NCI-H1930 (cell line): Measurements from ENCODE around the gene CEP120.
"Not testable (repeated sequence)": the region's sequence is repeated elsewhere in the genome, so short reads cannot be mapped to it uniquely, and the experiment has no call there.

Experiments
- DNase-seq, 2 experiments: peaks; one replicate each; lab custom pipeline; 2025; lab: John Stamatoyannopoulos, UW

CEP120 gene

DNA sequence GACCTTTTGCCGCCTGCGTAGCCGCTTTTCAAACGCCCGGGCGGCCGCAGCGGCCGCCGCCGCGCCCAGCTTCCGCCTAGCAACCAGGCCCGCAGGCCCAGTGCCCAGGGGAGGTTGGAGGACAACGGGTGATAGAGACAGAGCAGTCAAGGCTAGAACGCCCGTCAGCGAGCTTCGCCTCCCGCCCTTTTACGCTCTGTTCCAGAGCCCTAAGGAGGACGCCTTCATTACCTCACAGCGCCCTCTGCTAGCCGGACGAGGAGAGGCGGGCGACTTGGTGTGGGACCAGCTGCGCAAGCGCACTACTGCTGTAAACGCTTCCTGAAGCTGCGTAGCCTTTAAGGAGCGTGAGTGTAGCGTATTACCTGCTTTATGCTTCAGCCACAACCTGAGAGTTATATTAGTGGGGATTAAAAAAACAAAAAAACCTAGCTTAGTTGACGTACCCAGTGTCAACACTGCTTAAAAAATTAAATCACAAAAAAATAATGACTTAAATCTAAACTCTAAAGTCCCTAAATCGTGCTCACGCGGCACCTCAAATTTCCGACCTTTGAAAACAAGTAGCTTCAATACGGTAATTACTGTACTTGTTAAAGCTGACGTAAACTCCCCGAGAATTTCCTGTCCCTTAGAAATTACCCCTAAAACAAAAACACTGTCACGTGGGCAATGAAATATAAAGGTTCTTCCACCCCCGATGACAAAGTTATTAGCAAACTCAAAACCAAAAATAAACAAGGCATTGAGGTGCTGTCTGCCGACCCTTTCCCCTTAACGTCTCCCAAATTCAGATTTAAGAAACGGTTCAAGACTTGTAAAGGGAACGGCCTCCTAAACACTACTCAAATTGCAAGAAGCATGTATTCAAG, at the start of gene CEP120:
Gene CEP120, minus strand, starts transcription at position 126 of the 872 bp plus-strand sequence. CDS start 405 bp downstream, outside the sequence.
- DNase-seq = peak; percentile 91 to 92

DNA sequence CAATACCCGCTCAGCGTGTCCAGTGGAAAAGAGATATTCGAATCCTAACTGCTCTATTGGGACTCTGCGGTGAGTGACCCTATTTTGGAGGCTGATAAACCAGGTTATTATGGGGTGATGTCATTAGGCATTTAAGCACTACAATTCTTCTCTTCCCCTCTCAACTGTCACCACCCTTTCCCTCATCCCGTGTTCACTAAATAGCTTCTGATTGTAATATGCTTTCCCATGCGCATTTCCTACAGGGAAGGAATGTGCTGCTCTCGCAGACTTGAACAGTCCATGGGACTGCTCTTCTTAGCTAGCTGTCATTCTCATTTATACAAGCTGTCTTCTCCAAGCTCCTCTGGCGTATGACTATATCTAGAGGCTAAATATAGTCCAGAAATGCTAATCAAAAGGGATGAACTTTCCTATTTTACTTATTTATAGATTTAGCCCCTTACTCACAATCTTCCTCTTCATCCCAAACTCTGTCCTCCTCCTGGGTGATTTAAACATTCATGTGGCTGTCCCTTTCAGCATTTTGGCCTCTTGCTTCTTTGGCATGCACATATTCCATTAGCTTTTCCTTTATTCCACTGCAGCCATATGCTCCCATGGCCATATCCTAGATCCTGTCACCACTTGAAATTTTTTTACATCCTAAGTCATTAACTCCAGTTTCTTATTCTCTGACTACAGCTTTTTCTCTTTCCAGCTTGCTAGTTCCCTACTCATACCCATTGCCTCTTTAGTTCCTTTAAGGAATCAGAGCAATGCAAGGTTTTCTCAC, 49.1 kb upstream of the CEP120 start:
- no peak for DNase-seq

DNA sequence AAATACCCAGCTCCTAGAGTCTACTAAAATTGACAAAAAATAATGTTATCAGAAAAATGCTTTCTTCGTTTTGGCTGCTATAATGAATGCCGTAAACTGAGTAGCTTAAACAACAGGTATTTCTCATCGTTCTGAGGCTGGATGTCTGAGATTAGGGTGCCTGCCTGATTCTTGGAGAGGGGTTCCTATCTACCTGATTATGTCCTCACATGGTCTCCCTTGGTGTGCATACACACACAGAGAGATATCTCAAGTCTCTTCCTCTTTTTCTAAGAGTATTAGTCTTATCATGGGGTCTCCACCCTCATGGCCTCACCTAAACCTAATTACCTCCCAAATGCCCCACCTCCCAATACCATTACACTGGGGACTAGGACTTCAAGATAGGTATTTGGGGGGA, 48.2 kb upstream of the CEP120 start:
- no peak for DNase-seq

DNA sequence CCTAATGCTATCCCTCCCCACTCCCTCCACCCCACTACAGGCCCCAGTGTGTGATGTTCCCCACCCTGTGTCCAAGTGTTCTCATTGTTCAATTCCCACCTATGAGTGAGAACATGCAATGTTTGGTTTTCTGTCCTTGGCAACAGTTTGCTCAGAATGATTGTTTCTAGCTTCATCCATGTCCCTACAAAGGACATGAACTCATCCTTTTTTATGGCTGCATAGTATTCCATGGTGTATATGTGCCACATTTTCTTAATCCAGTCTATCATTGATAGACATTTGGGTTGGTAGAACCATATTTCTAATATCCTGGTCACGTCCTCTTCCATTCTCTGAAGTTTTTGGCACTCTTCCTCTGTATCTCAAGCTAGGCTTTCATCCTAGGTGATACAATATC, 43.6 kb upstream of the CEP120 start:
- DNase-seq = not testable (repeated sequence)

DNA sequence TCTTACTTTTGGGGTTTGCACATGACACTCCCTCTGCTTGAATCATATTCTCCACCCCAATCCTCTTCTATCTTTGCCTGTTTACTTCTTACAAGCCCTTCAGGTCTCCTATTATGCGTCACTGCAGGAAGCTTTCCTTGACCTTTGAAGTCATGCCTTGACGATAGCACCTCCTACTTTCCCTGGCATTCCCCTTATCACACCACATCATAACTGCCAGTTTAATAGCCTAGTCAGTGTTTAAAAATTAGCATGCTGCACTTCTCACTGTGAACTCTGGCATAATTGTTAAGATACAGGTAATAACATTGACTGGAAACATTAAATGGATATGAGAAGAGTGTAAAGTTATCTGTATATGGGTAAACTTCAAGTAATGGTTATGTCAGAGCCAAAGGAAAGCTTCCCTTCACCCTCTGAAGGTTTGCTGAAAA, 37.1 kb upstream of the CEP120 start:
- no peak for DNase-seq

DNA sequence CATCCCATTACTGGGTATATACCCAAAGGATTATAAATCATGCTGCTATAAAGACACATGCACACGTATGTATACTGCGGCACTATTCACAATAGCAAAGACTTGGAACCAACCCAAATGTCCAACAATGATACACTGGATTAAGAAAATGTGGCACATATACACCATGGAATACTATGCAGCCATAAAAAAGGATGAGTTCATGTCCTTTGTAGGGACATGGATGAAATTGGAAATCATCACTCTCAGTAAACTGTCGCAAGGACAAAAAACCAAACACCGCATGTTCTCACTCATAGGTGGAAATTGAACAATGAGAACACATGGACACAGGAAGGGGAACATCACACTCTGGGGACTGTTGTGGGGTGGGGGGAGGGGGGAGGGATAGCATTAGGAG, 35.8 kb upstream of the CEP120 start:
- DNase-seq = not testable (repeated sequence)

DNA sequence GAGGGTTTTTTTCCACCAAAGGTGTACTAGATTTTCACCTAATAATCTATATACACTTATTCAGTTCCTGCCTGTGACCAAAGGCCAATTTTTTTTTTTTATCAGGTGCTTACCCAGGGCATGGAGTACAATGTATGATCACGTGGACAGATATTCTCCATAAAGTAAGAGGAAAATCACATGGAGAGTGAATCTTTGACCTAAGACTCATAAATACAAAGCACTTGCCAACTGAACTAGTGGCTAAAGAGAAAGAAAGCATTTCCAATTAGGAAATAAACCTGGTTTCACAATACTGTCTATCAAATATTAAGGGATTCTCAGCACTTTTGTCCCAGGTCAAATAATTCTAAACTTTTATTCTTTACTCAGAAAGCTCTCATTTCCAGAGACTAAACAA, 33.0 kb upstream of the CEP120 start:
- DNase-seq = no peak

DNA sequence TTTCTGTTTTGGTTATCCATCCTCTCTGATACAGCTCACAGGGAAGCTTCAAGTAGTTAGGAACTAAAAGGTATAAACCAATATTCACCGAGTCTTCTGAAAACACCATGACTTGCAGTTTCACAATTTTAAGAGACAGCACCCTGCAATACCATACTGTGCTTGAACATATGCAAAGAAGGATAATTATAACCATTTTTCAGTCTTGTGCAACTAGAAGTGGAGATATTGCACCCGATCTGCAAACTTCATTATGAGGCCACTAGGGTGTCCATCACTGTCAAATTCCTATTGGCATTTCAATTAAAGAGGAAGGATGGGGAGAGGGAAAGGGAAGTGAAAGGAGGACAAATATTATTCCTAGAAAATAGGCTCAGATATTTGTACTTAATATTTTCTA, 32.4 kb upstream of the CEP120 start:
- no peak for DNase-seq

DNA sequence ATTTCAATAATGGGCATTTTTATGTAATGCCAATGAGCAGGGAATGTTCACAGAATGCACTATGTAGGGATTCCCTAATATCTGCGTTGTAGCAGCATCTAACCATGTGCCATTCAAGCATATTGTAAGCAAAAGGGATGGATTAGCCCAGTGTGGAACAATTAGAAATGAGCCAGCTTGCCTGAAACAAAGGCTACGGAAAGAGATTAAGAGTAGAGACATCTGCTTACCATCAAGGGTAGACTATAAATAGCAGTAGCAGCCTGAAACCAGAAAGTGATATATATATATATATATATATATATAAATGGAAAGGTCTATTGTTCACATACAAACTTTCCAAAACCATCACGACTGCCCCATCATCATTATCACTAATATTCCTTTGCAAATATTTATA, 31.9 kb upstream of the CEP120 start:
- no peak for DNase-seq

DNA sequence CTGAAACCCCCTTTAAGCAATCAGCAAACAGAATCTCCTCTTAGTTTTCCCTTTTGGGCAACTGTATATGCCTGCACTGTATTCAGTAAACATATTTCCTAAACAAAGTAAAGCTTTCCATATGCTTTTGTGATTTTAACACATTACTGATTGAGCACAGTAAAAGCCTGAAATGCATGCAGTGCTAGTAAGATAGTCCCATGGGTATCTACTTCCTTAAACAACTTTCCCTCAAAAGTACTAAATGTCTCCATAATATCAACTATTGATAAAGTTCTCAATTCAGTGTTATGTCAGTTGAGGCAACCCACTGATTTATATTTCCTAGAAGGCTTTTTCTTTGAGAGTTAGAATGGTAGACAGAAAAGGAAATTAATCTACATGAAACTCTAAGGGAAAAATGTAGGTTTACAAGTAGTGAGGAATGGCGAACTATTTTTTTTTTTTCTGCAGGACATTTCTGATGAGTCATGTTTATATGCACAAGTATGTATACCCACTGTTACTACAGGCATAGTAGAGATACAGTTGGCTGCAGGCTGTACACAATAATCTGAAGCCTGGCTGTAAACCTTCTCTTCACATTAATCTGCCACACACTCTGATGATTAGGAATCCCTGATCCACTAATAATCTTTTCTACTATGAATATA, 31.2 kb upstream of the CEP120 start:
- DNase-seq = no peak

DNA sequence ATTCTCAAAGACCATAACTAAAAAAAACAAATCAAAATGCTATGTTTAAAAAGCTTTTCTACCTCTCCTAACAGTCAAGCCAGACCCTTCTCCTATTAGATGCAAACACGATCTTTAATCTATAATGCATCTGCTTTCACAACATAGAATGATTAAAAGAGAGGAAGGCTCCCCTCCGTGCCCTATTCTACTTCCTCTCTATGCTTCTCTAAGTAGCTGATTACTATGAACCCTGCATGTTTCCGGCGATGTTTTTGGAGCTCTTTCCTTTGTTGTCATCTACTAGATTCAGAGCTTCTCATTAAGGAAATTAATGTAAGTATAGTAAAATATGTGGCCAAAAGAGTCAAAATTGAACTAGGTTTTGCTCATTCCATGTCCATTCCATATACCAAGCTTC, 29.2 kb upstream of the CEP120 start:
- DNase-seq = no peak

DNA sequence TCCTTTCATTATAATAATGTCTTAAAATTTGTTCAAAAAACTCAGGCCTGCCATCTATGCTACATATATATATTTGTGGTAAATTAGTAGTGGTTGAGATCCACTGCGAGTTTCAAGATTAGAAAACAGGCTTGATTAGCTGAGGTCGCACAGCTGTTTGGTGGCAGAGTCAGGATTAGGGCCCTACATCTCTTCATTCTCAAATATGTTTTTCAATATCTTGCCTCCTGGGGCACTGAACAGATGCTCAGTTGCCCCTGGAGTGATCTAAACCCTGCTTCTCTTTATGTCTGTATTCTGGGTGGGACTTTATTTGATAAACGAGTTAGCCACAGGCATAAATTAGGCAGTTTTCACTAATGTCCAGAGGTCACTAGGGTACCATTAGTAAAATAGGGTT, 27.8 kb upstream of the CEP120 start:
- DNase-seq = no peak

DNA sequence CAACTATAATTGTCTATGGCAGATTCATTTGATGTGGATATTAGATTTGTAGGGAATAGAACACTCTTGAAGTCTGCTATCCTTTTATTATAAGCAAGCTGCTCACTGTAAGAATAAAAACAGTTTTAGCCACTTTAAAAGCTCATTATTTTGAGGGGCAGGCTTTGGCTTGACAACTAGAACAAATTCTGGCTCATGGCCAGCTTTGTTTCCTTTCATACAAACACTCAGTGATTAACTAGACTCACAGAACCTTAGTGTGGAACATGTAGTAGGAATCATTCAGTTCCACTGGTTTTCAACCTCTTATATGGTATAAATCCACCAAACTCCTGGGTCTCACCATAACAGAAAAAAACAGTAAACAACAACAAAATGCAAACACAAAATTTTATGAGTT, 27.4 kb upstream of the CEP120 start:
- no peak for DNase-seq

DNA sequence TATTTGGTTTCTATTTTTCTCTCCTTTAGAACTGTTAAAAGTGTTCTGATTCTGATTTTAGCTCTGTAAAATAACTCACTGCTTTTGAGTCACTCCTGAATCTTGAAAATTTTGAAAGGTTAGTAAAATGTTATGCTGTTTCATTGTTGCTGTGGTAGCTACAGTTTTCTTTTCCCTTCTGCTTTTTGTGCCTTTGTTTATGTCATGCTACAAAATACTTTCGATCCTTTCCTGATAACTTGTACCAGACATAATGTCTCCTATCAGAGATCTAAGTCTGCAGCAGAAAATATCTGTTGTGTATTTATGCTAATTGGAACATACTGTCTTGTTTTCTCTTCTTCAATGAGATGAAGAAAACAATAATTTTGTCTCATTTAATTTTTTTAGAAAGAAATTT, 26.9 kb upstream of the CEP120 start:
- DNase-seq = no peak

DNA sequence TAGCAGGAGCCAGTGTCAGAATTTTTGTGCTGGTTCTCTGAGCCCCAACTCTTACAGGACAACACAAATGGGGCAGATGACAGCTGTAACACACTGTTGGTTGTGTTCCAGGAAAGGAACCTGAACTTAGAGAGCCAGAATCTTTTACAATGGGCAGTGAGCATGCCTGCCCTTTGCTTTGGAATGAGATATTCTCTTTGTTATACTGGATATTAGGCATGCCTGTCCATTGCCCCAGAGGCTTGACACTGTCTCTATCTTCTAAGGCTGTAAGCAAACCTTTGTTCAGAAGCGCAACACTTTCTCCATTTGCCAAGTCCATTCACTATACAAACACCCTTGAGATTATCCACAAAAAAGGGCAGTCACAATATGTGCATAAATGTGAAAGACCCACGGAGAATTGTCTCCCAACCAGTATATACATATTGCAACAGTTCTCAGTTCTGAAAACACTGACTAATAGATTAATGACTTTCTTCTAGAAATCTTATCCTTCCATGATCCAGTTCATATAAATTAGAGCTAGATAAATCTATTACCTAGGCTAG, 26.3 kb upstream of the CEP120 start:
- no peak for DNase-seq

DNA sequence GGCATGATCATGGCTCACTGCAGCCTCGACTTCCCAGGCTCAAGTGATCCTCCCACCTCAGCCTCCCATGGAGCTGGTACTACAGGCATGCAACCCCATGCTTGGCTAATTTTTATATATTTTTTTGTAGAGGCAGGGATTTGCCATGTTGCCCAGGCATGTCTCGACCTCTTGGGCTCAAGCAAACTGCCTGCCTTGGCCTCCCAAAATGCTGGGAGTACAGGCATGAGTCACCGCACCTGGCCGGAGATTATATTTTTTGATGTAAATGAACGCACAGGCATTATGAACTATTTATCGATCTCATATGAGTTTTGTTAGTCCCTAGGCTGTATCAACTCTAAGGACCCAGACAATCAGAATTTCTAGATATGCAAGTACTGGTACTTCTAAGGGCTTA, 25.5 kb upstream of the CEP120 start:
- no peak for DNase-seq

DNA sequence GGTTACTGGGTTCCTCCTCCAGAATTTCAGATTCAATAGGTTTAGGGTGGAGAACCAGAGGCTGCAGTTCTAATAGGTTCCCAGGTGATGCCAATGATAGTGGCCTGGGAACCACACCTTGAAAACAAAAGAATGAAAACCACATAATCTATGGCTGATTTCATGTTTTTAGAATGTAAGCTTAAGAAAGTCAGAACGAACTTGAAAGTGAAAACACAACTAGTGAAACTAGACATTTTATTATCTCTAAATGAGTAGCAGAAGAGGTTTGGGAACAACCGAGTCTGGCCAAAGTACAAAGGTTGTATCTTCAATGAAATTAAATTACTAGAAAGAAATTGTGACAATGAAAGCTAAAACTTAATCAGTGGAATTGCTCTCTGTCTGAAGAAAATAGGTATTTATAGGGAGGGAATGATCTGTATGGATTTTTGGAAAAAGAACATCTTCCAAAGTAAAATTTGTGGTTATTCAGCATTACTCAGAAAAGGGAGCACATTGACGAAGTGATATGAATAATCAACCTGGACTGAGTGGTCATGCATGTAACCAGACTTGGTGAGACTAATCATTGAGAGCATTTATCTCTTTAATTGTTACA, 24.9 kb upstream of the CEP120 start:
- no peak for DNase-seq

DNA sequence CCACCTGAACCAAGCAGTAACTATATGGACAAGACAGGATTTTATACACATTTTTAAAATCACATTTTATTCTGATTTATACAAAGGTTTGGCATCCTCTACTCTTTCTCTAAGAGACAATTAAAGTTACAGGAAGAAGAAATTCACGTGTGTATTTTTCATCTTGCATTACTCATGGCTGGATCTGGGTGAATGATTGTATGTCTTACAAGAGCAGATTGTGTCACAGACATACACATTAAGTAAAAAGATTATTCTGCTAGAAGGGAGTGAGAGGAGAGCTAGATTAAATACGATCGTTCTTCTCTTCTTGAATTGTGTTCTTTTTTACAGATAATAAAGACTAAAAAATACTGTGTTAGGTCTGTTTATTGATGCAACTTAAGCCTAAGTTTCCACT, 20.8 kb upstream of the CEP120 start:
- DNase-seq = no peak

DNA sequence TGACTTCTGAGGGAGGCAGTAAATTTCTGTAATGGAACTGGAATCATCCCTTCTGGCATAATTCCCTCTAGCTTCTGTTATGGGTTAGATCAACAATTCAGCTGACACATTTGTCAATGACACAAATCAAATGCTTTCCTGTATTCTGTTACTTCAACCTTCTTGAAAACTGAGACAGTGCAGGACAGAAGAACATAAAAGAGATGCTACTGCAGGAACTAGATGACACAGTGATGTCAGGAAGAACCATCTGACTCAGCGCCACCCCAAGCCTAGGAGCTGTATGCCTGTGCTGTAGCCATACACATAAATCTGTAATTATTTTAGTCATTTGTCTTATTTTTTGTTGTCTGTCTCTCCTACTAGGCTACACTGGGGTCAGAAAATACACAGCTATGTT, 18.2 kb upstream of the CEP120 start:
- no peak for DNase-seq

DNA sequence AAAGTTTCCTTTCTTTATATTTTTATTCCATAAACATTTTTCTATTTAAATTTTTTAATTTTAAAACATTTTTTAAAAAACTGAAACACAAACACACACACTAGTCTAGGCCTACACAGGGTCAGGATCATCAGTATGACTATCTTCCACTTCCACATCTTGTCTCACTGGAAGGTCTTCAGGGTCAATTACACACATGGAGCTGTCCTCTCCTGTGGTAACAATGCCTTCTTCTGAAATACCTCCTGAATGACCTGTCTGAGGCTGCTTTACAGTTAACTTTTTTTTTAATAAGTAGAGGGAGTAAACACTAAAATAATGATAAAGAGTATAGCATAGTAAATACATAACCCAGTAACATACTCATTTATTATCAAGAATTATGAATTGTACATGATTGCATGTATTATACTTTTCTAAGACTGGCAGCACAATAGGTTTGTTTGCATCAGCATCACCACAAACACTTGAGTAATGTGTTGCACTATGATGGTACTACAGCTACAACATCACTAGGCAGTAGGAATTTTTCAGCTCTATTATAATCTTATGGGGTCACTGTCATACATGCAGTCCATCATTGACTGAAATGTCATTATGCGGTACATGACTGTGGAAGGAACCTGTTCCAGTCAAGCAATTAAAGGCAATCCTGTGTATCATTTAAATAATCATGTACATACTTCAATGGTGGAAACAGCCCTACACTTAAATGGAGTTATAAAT, 17.4 kb upstream of the CEP120 start:
- no peak for DNase-seq

DNA sequence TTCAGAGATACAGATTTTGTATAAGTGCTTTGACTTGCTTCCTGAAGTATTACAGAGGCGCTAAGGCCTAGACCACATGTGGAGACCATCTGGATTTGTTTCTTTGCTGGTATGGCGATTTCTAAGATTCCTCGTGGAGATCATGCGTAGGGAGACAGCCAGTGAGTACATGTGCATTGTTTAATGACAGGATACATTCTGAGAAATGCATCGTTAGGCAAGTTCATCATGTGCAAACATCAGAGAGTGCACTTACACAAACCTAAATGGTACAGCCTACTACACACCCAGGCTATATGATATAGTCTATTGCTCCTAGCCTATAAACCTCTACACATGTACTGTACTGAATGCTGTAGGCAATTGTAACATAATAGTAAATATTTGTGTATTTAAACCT, 16.5 kb upstream of the CEP120 start:
- DNase-seq = peak in 1 of 2 experiments; percentile 18
